ENCODE measurements around the gene SOD3. TPM values are rescaled to one million over a fixed set of nuclear protein-coding genes. Genes with fewer than 3 reads are reported as not detected.

SOD3 gene
- total RNA-seq, 1 donor from 2014 or later: 0.35 TPM

GRCh38 chr4:24800325-24800895 is 5.0 kb downstream of the SOD3 start:
- DNase-seq (ENCODE audit: extremely low read depth, low read depth, low spot score): no peak

- DNase-seq (ENCODE audit: extremely low read depth, low read depth, low spot score): no peak
Measured at GRCh38 chr4:24801136-24801855, 5.9 kb downstream of the SOD3 start.

GRCh38 chr4:24802648-24803047 is 7.3 kb downstream of the SOD3 start:
- DNase-seq (ENCODE audit: extremely low read depth, low read depth, low spot score): no peak

- DNase-seq (ENCODE audit: extremely low read depth, low read depth, low spot score): no peak
Measured at GRCh38 chr4:24805067-24805466, 9.7 kb downstream of the SOD3 start.

- DNase-seq (ENCODE audit: extremely low read depth, low read depth, low spot score): no peak
Measured at GRCh38 chr4:24805566-24805965, 10.2 kb downstream of the SOD3 start.

GRCh38 chr4:24806206-24806990 is 11.0 kb downstream of the SOD3 start:
- no peak for DNase-seq (ENCODE audit: extremely low read depth, low read depth, low spot score)

- no peak for DNase-seq (ENCODE audit: extremely low read depth, low read depth, low spot score)
Measured at GRCh38 chr4:24807611-24808010, 12.2 kb downstream of the SOD3 start.

GRCh38 chr4:24808261-24808660 is 12.9 kb downstream of the SOD3 start:
- no peak for DNase-seq (ENCODE audit: extremely low read depth, low read depth, low spot score)

GRCh38 chr4:24808955-24809354 is 13.6 kb downstream of the SOD3 start:
- DNase-seq (ENCODE audit: extremely low read depth, low read depth, low spot score): no peak

GRCh38 chr4:24809376-24809775 is 14.0 kb downstream of the SOD3 start:
- no peak for DNase-seq (ENCODE audit: extremely low read depth, low read depth, low spot score)

- DNase-seq (ENCODE audit: extremely low read depth, low read depth, low spot score): no peak
Measured at GRCh38 chr4:24809815-24810405, 14.5 kb downstream of the SOD3 start.

- DNase-seq (ENCODE audit: extremely low read depth, low read depth, low spot score): no peak
Measured at GRCh38 chr4:24810871-24811631, 15.7 kb downstream of the SOD3 start.

- DNase-seq (ENCODE audit: extremely low read depth, low read depth, low spot score): no peak
Measured at GRCh38 chr4:24813732-24814131, 18.4 kb downstream of the SOD3 start.

GRCh38 chr4:24816797-24817196 is 21.4 kb downstream of the SOD3 start:
- DNase-seq (ENCODE audit: extremely low read depth, low read depth, low spot score): no peak

GRCh38 chr4:24820541-24820940 is 25.2 kb downstream of the SOD3 start:
- no peak for DNase-seq (ENCODE audit: extremely low read depth, low read depth, low spot score)

- no peak for DNase-seq (ENCODE audit: extremely low read depth, low read depth, low spot score)
Measured at GRCh38 chr4:24824720-24825119, 29.3 kb downstream of the SOD3 start.

- no peak for DNase-seq (ENCODE audit: extremely low read depth, low read depth, low spot score)
Measured at GRCh38 chr4:24831637-24832036, 36.3 kb downstream of the SOD3 start.

- DNase-seq (ENCODE audit: extremely low read depth, low read depth, low spot score): no peak
Measured at GRCh38 chr4:24835696-24836095, 40.3 kb downstream of the SOD3 start.

- DNase-seq (ENCODE audit: extremely low read depth, low read depth, low spot score): no peak
Measured at GRCh38 chr4:24836661-24837242, 41.4 kb downstream of the SOD3 start.

- DNase-seq (ENCODE audit: extremely low read depth, low read depth, low spot score): no peak
Measured at GRCh38 chr4:24837336-24837735, 42.0 kb downstream of the SOD3 start.
